Stimulated activated CD4-positive, alpha-beta T cell treated with anti-CD3 and anti-CD28 coated beads, Interleukin-4, amount 100 ng/mL, for 1 hour (primary cell): ENCODE data around the gene SUPT4H1.

Experiments used
- DNase-seq: peaks from one replicate; pipeline ENCODE4 v3.0.0-alpha.2; 2020

SUPT4H1 gene

GRCh38 chr17:58316260-58316960 is 35.6 kb downstream of the SUPT4H1 start:
- DNase-seq, result no peak

- no peak for DNase-seq
Measured at GRCh38 chr17:58315750-58316149, 36.3 kb downstream of the SUPT4H1 start.

- no peak for DNase-seq
Measured at GRCh38 chr17:58315281-58315711, 36.7 kb downstream of the SUPT4H1 start.

GRCh38 chr17:58314706-58315015 is 37.3 kb downstream of the SUPT4H1 start:
- DNase-seq, result no peak

GRCh38 chr17:58313815-58314705 is 37.9 kb downstream of the SUPT4H1 start:
- DNase-seq, result no peak

GRCh38 chr17:58312829-58313228 is 39.2 kb downstream of the SUPT4H1 start:
- DNase-seq, result no peak

GRCh38 chr17:58312021-58312630 is 39.9 kb downstream of the SUPT4H1 start:
- DNase-seq, result no peak

- DNase-seq, result no peak
Measured at GRCh38 chr17:58311429-58311894, 40.5 kb downstream of the SUPT4H1 start.

- DNase-seq, result no peak
Measured at GRCh38 chr17:58310511-58311428, 41.2 kb downstream of the SUPT4H1 start.

GRCh38 chr17:58309918-58310259 is 42.1 kb downstream of the SUPT4H1 start:
- DNase-seq, result no peak

- DNase-seq, result no peak
Measured at GRCh38 chr17:58308985-58309917, 42.8 kb downstream of the SUPT4H1 start.

- no peak for DNase-seq
Measured at GRCh38 chr17:58308173-58308984, 43.6 kb downstream of the SUPT4H1 start.

- no peak for DNase-seq
Measured at GRCh38 chr17:58307468-58308172, 44.4 kb downstream of the SUPT4H1 start.

- DNase-seq, result no peak
Measured at GRCh38 chr17:58306131-58306951, 45.7 kb downstream of the SUPT4H1 start.

- no peak for DNase-seq
Measured at GRCh38 chr17:58305626-58306025, 46.4 kb downstream of the SUPT4H1 start.

GRCh38 chr17:58304750-58305486 is 47.1 kb downstream of the SUPT4H1 start:
- no peak for DNase-seq

- peak; percentile 64 for DNase-seq
Measured at GRCh38 chr17:58303971-58304749, 47.8 kb downstream of the SUPT4H1 start.
